Coronary artery (tissue), 2 donors: Measurements from ENCODE around the gene MYO9A.
"Not testable (repeated sequence)": the region's sequence is repeated elsewhere in the genome, so short reads cannot be mapped to it uniquely, and the experiment has no call there.

ENCODE experiments used
- DNase-seq: peaks from one replicate; pipeline ENCODE4 v3.0.0-alpha.2; 2017; ENCODE audit warnings: low spot score
- H3K27ac ChIP-seq, 2 donors: fragments of 200-600 bp; sonication (generic); one replicate each; pipeline ENCODE4 v1.5.1; 2016 to 2019
- H3K4me3 ChIP-seq: fragments of 200-600 bp; sonication (generic); 2 replicates; pipeline ENCODE4 v1.5.1; 2016; ENCODE audit warnings: mild to moderate bottlenecking, moderate library complexity
- CTCF ChIP-seq: fragments of 200-600 bp; sonication (generic); IDR thresholded peaks from one replicate; pipeline ENCODE4 v1.5.1; 2019; ENCODE audit warnings: antibody characterized with exemption

Gene MYO9A

GRCh38 chr15:72074335-72075060 lies 43.5 kb downstream of the MYO9A start:
- Histone ChIP-seq H3K27ac (no peak overlapping the region), H3K4me3 (no peak overlapping the region)
- no peak for DNase-seq
- no peak for TF ChIP-seq CTCF

- not testable (repeated sequence) for H3K27ac ChIP-seq, DNase-seq, H3K4me3 ChIP-seq
Observed at GRCh38 chr15:72071448-72071825, 46.5 kb downstream of the MYO9A start.

GRCh38 chr15:72070817-72071447 lies 47.0 kb downstream of the MYO9A start:
- no peak overlapping the region for H3K27ac ChIP-seq
- DNase-seq: no peak
- no peak for TF ChIP-seq CTCF
- H3K4me3 ChIP-seq: no peak overlapping the region

GRCh38 chr15:72068856-72069255 lies 49.1 kb downstream of the MYO9A start:
- no peak for TF ChIP-seq CTCF
- Histone ChIP-seq H3K4me3 (no peak overlapping the region), H3K27ac (no peak overlapping the region)
- no peak for DNase-seq

- no peak for TF ChIP-seq CTCF
- H3K27ac ChIP-seq: no peak overlapping the region
- DNase-seq: no peak
- H3K4me3 ChIP-seq: no peak overlapping the region
Observed at GRCh38 chr15:72065801-72066200, 52.1 kb downstream of the MYO9A start.

GRCh38 chr15:72063186-72063585 lies 54.8 kb downstream of the MYO9A start:
- no peak for TF ChIP-seq CTCF
- H3K4me3 ChIP-seq: no peak overlapping the region
- DNase-seq: no peak
- H3K27ac ChIP-seq: no peak overlapping the region

- no peak for DNase-seq
- no peak overlapping the region for H3K4me3 ChIP-seq
- no peak for TF ChIP-seq CTCF
- no peak overlapping the region for H3K27ac ChIP-seq
Observed at GRCh38 chr15:72062319-72062718, 55.6 kb downstream of the MYO9A start.
